SK-N-SH (cell line): ENCODE measurements around the gene HNRNPL. TPM values are rescaled to one million over a fixed set of nuclear protein-coding genes. Genes with fewer than 3 reads are reported as not detected.
"Not testable (repeated sequence)": the region's sequence is repeated elsewhere in the genome, so short reads cannot be mapped to it uniquely, and the experiment has no call there.

ENCODE experiments used
- CTCF ChIA-PET: fragments of 300-600, 350-600 bp; formaldehyde crosslinking; extraction: SDS; loops from one replicate; lab custom pipeline; 2021; lab: Yijun Ruan, JAX
- POLR2A ChIA-PET: fragments of 350-600 bp; sonication (Branson Sonifier 250); formaldehyde crosslinking; extraction: SDS; loops from one replicate; lab custom pipeline; 2020; ENCODE audit warnings: antibody characterized with exemption, inconsistent platforms; lab: Yijun Ruan, JAX
- DNase-seq: peaks from one replicate; pipeline ENCODE4 v3.0.0; 2012
- H2AFZ ChIP-seq: fragments of 200-600 bp; sonication (generic); 2 replicates; pipeline ENCODE4 v1.8.1; 2016; ENCODE audit warnings: antibody characterized with exemption, mild to moderate bottlenecking, low read depth
- H3F3A ChIP-seq: fragments of 200-600 bp; sonication (generic); replicated peaks from 2 replicates; pipeline ENCODE3; 2016; ENCODE audit warnings: antibody characterized with exemption, mild to moderate bottlenecking; ENCODE audit not compliant: insufficient read depth
- H3K27ac ChIP-seq, 2 experiments: fragments of 200-500 bp in 1 of 2; fragments of 200-600 bp in 1 of 2; sonication (Bioruptor generic) in 1 of 2; sonication (generic), shearing (Covaris generic) in 1 of 2; 2 replicates each; pipeline versions ENCODE4 v1.5.1 to v1.6.1; 2014 to 2016; ENCODE audit warnings: low read depth in 2 of 2, inconsistent platforms in 1 of 2, low read length in 1 of 2, mild to moderate bottlenecking in 1 of 2, mixed read lengths in 1 of 2
- H3K27me3 ChIP-seq: fragments of 200-600 bp; sonication (generic), shearing (Covaris generic); 2 replicates; pipeline ENCODE4 v1.6.1; 2016; ENCODE audit warnings: mixed run types; ENCODE audit not compliant: insufficient read depth
- H3K36me3 ChIP-seq, 2 experiments: fragments of 200-500 bp in 1 of 2; fragments of 200-600 bp in 1 of 2; sonication (Bioruptor generic) in 1 of 2; sonication (generic) in 1 of 2; replicated peaks in 1 of 2; 2 replicates each; pipeline versions ENCODE3 to v1.5.1; 2014 to 2016; ENCODE audit warnings: low read length in 1 of 2, mild to moderate bottlenecking in 1 of 2; ENCODE audit not compliant: insufficient read depth in 2 of 2, control insufficient read depth in 1 of 2
- H3K4me1 ChIP-seq, 2 experiments: fragments of 200-500 bp in 1 of 2; fragments of 200-600 bp in 1 of 2; sonication (Bioruptor generic) in 1 of 2; sonication (generic), shearing (Covaris generic) in 1 of 2; 2 replicates each; pipeline versions ENCODE4 v1.5.1 to v1.6.1; 2014 to 2016; ENCODE audit warnings: low read depth in 1 of 2, low read length in 1 of 2, mixed run types in 1 of 2; ENCODE audit not compliant: insufficient read depth in 2 of 2, control insufficient read depth in 1 of 2
- H3K4me2 ChIP-seq: fragments of 200-600 bp; sonication (generic), shearing (Covaris generic); 2 replicates; pipeline ENCODE4 v1.6.1; 2017; ENCODE audit warnings: mixed run types
- H3K4me3 ChIP-seq, 2 experiments: fragments of 200-500 bp in 1 of 2; fragments of 200-600 bp in 1 of 2; sonication (Bioruptor generic) in 1 of 2; sonication (generic), shearing (Covaris generic) in 1 of 2; 2 replicates each; pipeline versions ENCODE4 v1.5.1 to v1.8.1; 2014 to 2016; ENCODE audit warnings: low read depth in 2 of 2, inconsistent platforms in 1 of 2, low read length in 1 of 2, mild to moderate bottlenecking in 1 of 2, mixed read lengths in 1 of 2, moderate library complexity in 1 of 2
- H3K79me2 ChIP-seq: fragments of 200-600 bp; sonication (generic); 2 replicates; pipeline ENCODE4 v1.8.1; 2017; ENCODE audit warnings: mild to moderate bottlenecking; ENCODE audit not compliant: insufficient read depth
- H3K9ac ChIP-seq: fragments of 200-600 bp; sonication (generic); 2 replicates; pipeline ENCODE4 v1.6.1; 2017; ENCODE audit warnings: mixed run types
- H3K9me2 ChIP-seq: fragments of 200-600 bp; sonication (generic); 2 replicates; pipeline ENCODE4 v1.6.1; 2017; ENCODE audit warnings: mixed run types
- H3K9me3 ChIP-seq: fragments of 200-600 bp; sonication (generic); 2 replicates; pipeline ENCODE4 v1.6.1; 2017; ENCODE audit warnings: mixed run types, mild to moderate bottlenecking, moderate library complexity
- H4K20me1 ChIP-seq: fragments of 200-600 bp; sonication (generic); 2 replicates; pipeline ENCODE4 v1.6.1; 2017; ENCODE audit warnings: mild to moderate bottlenecking, mixed run types; ENCODE audit not compliant: insufficient read depth
- EP300 ChIP-seq, 2 experiments: IDR thresholded peaks; 2 replicates each; pipeline versions ENCODE4 v1.4.0 to v1.6.1; 2012; ENCODE audit warnings: borderline replicate concordance in 1 of 2, low read depth in 1 of 2, low read length in 1 of 2
- IRF3 ChIP-seq: fragments of 150-350 bp; IDR thresholded peaks from 2 replicates; pipeline ENCODE4 v1.6.1; 2016; ENCODE audit warnings: mild to moderate bottlenecking, low read depth, low read length
- JUND ChIP-seq: IDR thresholded peaks from 2 replicates; pipeline ENCODE4 v1.4.0; 2012
- POLR2AphosphoS5 ChIP-seq: IDR thresholded peaks from 2 replicates; pipeline ENCODE4 v1.6.1; 2012; ENCODE audit warnings: low read depth, low read length
- RCOR1 ChIP-seq: fragments of 150-350 bp; IDR thresholded peaks from 2 replicates; pipeline ENCODE4 v1.6.1; 2017; ENCODE audit warnings: antibody characterized with exemption, low read length
- TAF1 ChIP-seq: IDR thresholded peaks from 2 replicates; pipeline ENCODE4 v1.6.1; 2012; ENCODE audit warnings: low read depth, mild to moderate bottlenecking, low read length, moderate library complexity, borderline replicate concordance
- YY1 ChIP-seq: IDR thresholded peaks from 2 replicates; pipeline ENCODE4 v1.4.0; 2012; ENCODE audit warnings: low read depth, mild to moderate bottlenecking
- WGBS: methylation state at CpG from one replicate; pipeline ENCODE4 v1.1.6; 2017; ENCODE audit warnings: low lambda C conversion rate; 5-methylcytosine and 5-hydroxymethylcytosine counted together
- polyA plus RNA-seq, 3 experiments: library from polyadenylated mRNA; depleted of rRNA; stranded (reverse); fragments of >200 nt; gene quantifications; 2 replicates each; pipeline ENCODE4 v1.2.3, GENCODE V29; 2012

Gene HNRNPL
- polyA plus RNA-seq, 1 of the 3 experiments (the other 2 are of a cell fraction): 280 TPM

GRCh38 chr19:38856813-38857212 lies 7.0 kb upstream of the HNRNPL start:
- no peaks in the 10 kb centered on the region for H4K20me1 ChIP-seq
- no peak for TF ChIP-seq JUND
- no peak for TF ChIP-seq TAF1
- no peak for TF ChIP-seq POLR2AphosphoS5
- TF ChIP-seq YY1: no peak
- no peak for TF ChIP-seq IRF3
- TF ChIP-seq EP300 (IDR thresholded peaks at IDR 0.05; ENCODE audit: borderline replicate concordance in 1 of 2, low read depth in 1 of 2, low read length in 1 of 2): no peak
- TF ChIP-seq RCOR1: no peak
- TF ChIP-seq, all 33 proteins: peak for 0
- Histone ChIP-seq H2AFZ (no peak overlapping the region), H3K79me2 (peaks cover 7% of the 10 kb centered on the region; the same call in 1 of the 2 replicates), H3K4me1 (peaks cover 0 to 5% of the 10 kb centered on the region in 2 experiments; a peak in 1 of 4 replicates), H3K4me3 (no peak overlapping the region), H3K36me3 (no peaks in the 10 kb centered on the region), H3K9ac (no peak overlapping the region), H3K4me2 (no peak overlapping the region), H3F3A (peaks cover 10% of the 10 kb centered on the region), H3K9me3 (no peaks in the 10 kb centered on the region), H3K27ac (no peak overlapping the region), H3K27me3 (no peaks in the 10 kb centered on the region), H3K9me2 (no peaks in the 10 kb centered on the region)
- 92% methylated on average over 3 of the region's 3 CpGs for WGBS
- POLR2A ChIA-PET: no interaction called here
- no peak for DNase-seq
- CTCF ChIA-PET: no interaction called here

- H2AFZ ChIP-seq, H3K27me3 ChIP-seq, H4K20me1 ChIP-seq, POLR2A ChIA-PET, H3K36me3 ChIP-seq, H3K9me3 ChIP-seq, H3K9ac ChIP-seq, DNase-seq, H3K4me2 ChIP-seq, H3K9me2 ChIP-seq, H3K79me2 ChIP-seq, CTCF ChIA-PET, H3K4me3 ChIP-seq, H3K27ac ChIP-seq: not testable (repeated sequence)
- 92% methylated on average over 6 of the region's 37 CpGs for WGBS
- Histone ChIP-seq H3K4me1 (peaks cover 5 to 12% of the 10 kb centered on the region in 2 experiments; a peak in 1 of 4 replicates), H3F3A (peaks cover 18% of the 10 kb centered on the region)
Observed at GRCh38 chr19:38855751-38856150, 6.0 kb upstream of the HNRNPL start.

GRCh38 chr19:38854961-38855360 lies 5.2 kb upstream of the HNRNPL start:
- DNase-seq, H3K36me3 ChIP-seq: not testable (repeated sequence)

More at GRCh38 chr19:38854961-38855360, 5.2 kb upstream of the HNRNPL start:
- H3K9ac ChIP-seq, CTCF ChIA-PET, H4K20me1 ChIP-seq, H3K9me3 ChIP-seq, H3K79me2 ChIP-seq, H3K4me2 ChIP-seq, H2AFZ ChIP-seq, H3K9me2 ChIP-seq, H3K4me3 ChIP-seq, H3K27me3 ChIP-seq, H3K27ac ChIP-seq, POLR2A ChIA-PET: not testable (repeated sequence)
- Histone ChIP-seq H3F3A (peaks cover 20% of the 10 kb centered on the region), H3K4me1 (peaks cover 5 to 13% of the 10 kb centered on the region in 2 experiments; a peak in 1 of 4 replicates)
- WGBS: 72% methylated on average over 3 of the region's 3 CpGs
